GM21526 (cell line): Measurements from ENCODE around the gene CACNA2D3.

Experiments
- ATAC-seq: cut with Tn5 transposase; IDR thresholded peaks from one replicate; pipeline ENCODE4 v1.9.1; 2021; ENCODE audit warnings: moderate library complexity; ENCODE audit not compliant: unreplicated experiment, low FRiP score

Gene CACNA2D3

GRCh38 chr3:54168451-54168850, 46.1 kb downstream of the CACNA2D3 start:
- no peak for ATAC-seq

- ATAC-seq, result no peak
Observed at GRCh38 chr3:54169524-54169923, 47.2 kb downstream of the CACNA2D3 start.

DNA sequence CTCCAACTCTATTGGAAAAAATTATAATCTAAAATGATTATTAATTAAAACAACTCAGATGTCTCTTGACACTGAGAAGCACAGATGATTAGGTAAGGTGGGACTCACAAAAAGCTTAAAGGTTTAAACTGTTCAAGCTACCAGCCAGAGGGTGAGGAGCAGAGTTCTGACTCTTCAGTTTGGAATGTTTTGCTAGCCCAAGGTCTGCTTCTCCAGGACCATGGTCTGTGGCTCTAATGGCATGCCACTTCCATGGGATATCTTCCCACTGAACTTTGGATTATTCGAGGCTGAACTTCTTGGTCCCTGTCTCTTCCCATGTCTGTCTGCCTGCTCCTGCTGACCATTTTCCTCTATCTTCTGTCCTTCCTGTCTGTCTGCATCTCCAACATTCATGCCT, 49.2 kb downstream of the CACNA2D3 start:
- ATAC-seq, result no peak

DNA sequence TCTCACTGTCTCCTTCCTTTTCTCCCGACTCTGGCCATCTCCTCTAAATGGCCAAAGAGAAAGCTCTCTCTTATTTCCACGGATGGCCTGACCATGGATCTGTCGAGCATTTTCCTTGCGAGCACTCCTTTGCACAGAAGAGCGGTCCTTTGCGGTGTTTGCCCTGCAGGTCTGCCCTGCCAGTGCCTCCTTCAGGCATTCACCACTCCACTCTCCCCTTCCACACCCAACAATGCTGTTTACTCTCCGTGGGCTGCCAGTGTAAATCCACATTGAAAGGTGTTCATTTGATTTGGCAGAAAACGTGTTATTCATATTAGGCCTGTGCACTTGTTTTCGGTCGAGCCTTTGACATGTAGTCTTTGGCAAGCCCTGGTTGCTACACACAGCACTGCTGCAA, 49.6 kb downstream of the CACNA2D3 start:
- ATAC-seq, result no peak

- no peak for ATAC-seq
Observed at GRCh38 chr3:54173371-54173770, 51.0 kb downstream of the CACNA2D3 start.

DNA sequence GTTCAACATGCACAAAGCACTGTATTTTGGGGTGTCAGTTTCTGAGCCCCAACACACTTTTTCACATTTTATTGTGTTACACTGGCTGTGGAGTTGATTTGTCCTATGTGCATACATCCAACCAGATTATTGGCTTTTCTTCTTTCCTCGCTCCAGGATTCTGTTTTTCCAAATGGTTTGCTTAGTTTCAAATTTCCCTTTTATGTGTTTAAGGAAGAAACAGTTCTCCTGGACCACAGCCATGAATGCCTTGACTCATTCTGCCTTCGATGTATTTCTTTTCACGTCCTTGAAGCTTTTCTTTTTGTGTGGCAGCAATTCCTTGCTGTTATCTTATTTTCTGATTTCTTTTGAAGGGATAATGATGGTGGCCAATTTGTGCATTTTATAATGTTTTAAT, 53.8 kb downstream of the CACNA2D3 start:
- ATAC-seq, result no peak

- no peak for ATAC-seq
Observed at GRCh38 chr3:54177816-54178215, 55.5 kb downstream of the CACNA2D3 start.

DNA sequence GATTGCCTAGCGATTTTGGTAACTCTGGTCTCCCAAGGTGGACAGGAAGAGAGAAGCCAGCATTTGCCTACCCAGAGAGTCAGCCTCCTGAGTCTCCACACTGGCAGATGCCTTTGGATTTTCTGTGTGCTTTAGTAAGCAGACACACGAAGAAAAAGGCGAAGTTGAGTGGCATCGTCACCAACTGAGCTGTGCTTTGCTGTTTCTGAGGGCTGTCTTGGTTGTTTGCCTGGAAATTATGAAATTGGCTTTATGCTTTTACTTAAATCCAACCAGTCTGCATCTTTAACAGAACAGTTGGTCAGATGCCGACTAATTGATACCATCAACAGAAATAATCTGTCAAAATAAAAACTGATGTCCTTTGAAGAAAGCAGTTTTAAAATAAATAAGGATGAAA, 56.0 kb downstream of the CACNA2D3 start:
- no peak for ATAC-seq

DNA sequence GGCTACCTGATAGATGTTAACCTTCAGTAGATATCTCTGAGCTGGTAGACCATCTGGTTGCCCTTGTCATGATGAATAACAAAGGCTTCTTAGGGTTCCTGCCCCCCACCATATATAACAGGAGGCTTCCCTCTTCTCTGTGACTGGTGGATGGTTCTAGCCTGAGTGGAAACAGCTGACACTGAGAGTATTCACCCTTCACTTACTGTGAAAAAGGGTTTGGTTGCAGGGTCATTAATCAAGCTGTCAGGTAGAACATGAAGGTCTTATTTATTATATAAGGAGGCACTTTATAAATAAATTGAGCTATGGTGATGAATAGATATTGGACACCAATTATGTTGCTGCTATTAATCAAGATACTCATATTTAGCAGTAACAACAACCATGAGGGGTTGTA, 58.6 kb downstream of the CACNA2D3 start:
- ATAC-seq, result no peak

GRCh38 chr3:54182242-54182641, 59.9 kb downstream of the CACNA2D3 start:
- no peak for ATAC-seq

GRCh38 chr3:54185740-54186139, 63.4 kb downstream of the CACNA2D3 start:
- no peak for ATAC-seq

DNA sequence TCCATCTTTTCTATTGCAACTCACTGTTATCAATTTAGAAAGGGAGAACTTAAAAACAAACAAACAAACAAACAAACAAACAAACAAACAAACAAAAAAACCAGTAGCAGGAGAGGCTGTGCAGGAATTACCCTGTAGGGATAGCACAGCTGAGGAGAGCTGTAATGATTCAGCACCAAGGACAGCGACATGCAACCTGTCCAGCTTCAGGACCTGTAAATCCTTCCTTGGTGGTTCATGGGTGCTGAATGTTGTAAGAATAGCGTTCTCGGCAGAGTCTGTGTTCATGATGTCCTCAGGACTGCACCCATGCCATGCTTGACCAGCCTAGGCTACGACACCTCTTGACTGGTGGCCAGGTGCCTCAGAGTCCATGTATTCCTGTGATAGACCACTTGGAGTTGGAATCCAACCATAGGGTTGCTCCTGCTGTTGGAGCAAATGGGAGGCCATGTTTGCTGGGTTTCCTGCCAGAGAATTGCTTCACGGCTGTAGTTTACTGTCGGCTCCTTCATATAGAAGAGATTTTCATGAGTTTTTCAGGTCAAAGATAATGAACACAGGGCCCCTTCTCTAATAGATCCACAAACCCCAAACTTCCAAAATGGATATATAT, 65.9 kb downstream of the CACNA2D3 start:
- ATAC-seq, result no peak

DNA sequence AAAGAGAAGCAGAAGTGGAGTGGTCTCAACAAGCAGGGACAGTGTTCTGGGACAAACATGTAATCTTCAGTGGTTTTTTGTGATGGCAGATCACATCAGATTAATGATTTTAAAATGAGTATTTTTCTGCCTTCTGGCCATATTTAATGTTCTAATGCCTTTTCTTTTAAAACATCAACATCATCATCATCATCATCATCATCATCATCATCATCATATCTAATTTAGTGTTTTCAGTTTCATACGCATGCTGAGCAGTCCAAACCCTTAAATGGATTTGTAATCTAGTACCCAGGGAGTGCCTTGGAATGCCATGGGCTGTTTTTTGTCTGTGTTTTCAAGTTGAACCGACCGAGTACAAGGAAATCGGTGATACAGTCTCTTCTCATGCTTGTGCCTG, 68.9 kb downstream of the CACNA2D3 start:
- ATAC-seq, result no peak

DNA sequence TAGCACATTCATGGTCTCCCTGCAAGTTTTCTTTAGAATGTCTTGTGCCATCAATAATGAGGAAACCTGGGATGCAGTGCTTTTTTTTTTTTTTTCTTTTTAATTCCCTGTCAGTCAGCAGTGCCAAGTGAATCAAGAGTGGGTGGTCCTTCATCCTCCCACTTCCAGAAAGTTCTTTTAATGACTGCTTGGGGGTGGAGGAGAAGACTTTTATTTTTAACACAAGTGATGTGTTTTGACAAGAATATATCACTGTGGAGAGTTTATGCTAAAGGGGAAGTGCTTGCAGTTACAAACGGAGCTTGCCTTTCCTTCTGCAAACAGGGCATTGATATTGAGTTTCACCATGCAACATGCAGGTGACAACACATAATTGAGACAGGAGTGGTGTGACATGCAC, 69.7 kb downstream of the CACNA2D3 start:
- no peak for ATAC-seq

DNA sequence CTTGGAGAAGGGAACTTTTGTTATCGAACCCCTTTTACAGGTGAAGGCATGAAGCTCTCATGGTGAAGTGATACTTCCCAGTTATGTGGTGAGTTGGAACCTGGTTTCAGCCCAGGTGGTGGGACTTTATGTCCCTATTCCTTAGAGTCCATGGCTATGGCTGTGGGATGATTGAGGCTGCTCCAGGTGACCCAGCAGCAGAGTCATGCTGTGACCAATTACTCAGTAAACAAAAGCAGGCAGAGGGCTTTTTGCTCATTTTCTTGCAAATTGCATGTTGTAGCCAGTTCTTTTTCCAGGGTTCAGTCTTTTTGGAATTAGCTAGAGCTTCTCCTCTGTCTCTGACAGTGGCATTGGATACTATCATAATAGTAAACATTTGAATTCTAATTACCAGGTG, 70.7 kb downstream of the CACNA2D3 start:
- ATAC-seq, result no peak

DNA sequence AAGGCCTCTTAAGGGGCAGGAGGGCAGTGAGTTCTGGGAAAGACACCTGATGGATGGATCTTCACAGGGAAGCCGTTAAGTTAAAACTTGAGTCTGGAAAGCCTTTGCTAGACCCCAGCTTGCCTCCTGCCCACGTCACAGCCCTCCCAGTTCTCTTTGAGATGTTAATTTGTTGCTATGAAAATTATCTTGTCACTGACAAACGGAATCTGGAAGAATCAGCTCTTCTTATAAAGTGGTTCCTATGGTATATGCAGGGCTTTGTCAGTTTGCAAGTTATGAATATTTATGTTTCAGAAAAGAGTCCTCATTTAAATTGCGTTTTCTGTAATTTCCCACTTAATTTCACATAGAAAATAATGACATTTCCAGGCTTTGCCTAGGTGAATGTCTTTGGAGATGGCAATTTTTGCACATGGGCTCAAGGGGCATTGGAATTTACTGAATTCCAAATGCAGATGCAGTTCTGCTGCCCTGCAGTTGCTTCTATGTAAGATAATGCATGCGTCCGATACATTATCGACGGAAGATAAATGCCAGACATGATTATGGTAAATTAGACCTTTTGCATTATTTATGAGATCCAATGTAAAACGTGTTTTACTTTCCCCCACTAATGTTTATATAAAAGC, 74.1 kb downstream of the CACNA2D3 start:
- ATAC-seq, result no peak

GRCh38 chr3:54197509-54197908, 75.2 kb downstream of the CACNA2D3 start:
- no peak for ATAC-seq

GRCh38 chr3:54198556-54198955, 76.2 kb downstream of the CACNA2D3 start:
- ATAC-seq, result no peak

DNA sequence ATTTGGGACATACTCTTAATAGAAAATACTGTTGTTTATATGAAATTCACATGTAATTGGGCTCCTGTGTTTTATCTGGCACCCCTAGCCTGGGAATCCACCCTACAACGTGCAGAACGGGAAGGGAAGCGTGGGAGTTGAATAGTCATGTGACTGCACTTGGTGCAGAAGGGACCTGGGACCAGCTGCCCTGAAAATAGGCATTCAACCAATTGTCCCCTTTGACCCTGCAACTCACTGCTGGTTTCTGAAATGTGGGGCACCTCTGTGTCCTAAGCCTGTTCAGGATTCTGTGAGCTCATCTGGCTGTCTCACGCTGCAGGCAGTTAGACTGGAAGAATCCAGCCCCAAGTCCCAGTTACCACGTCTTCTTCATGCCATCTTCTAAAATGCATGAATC, 79.7 kb downstream of the CACNA2D3 start:
- ATAC-seq, result no peak

DNA sequence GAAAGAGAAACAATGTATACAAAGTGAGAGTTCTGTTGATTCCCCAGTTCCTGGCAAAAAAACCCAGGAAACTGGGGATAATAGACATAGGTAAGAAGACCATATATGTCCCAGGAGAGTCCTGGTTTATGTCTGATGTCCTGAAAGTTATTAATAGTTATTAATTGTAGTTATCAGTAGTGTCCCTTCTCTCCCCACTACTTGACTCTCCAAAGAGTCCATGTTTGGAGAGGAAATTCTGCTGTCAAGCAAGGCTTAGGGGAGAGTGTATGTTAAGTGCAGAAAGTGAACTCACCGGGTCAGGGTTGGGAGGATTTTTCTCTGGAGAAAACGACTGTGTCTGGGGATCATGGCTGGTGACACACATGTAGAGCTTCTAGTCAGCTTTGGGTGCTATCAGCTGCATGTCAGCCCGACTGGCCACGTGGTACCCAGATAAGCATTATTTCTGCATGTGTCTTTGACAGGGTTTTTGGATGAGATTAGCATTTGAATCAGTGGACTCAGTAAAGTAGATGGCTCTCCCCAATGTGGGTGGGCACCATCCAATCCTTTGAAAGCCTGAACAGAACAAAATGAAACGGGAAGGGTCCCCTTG, 80.4 kb downstream of the CACNA2D3 start:
- ATAC-seq, result no peak

GRCh38 chr3:54206874-54207273, 84.5 kb downstream of the CACNA2D3 start:
- ATAC-seq, result no peak

- no peak for ATAC-seq
Observed at GRCh38 chr3:54211097-54211496, 88.7 kb downstream of the CACNA2D3 start.
